ENCODE results near the gene IQCN. TPM values are rescaled to one million over a fixed set of nuclear protein-coding genes. Genes with fewer than 3 reads are reported as not detected.
"Not testable (repeated sequence)": the region's sequence is repeated elsewhere in the genome, so short reads cannot be mapped to it uniquely, and the experiment has no call there.

Gene IQCN
- total RNA-seq, 2 experiments from 2014 or later = 0.19 TPM; not detected in 1

GRCh38 chr19:18209912-18210311 lies 64.3 kb downstream of the IQCN start:
- H3K27ac Mint-ChIP-seq; DNase-seq; H3K36me3 Mint-ChIP-seq (ENCODE audit: low read depth); intact Hi-C loops (cut with micrococcal nuclease); H3K4me1 Mint-ChIP-seq (ENCODE audit: low read depth); H3K9me3 Mint-ChIP-seq; H3K4me3 Mint-ChIP-seq; H3K27me3 Mint-ChIP-seq (ENCODE audit: low read depth): not testable (repeated sequence)
- CTCF ChIA-PET = interaction anchor here (1.0 to 8.2 kb wide), 4 partner anchors 35 to 119 kb away, joined by 4 to 117 read pairs (median 4); a partner anchor contains a TSS

- Mint-ChIP-seq H3K9me3 (no peaks in the 10 kb centered on the region), H3K4me1 (ENCODE audit: low read depth) (peaks cover 9% of the 10 kb centered on the region), H3K36me3 (ENCODE audit: low read depth) (no peaks in the 10 kb centered on the region), H3K4me3 (no peak overlapping the region), H3K27me3 (ENCODE audit: low read depth) (peaks cover 8% of the 10 kb centered on the region), H3K27ac (no peak overlapping the region)
- peak; percentile 63 for DNase-seq
- CTCF ChIA-PET = interaction anchor here (0.6 to 8.2 kb wide), 11 partner anchors 16 to 208 kb away, joined by 3 to 117 read pairs (median 4); a partner anchor contains a TSS
- intact Hi-C loops (cut with micrococcal nuclease) = loop anchor here (1.0 kb wide), 1 partner anchor 44 kb away; no protein-coding TSS in a partner anchor
Observed at GRCh38 chr19:18208098-18208951, 65.9 kb downstream of the IQCN start.

Small RNAs within 50 kb of the gene (microRNA-seq; reads per million reads assigned to microRNA genes)
- gene MIR3188 (ENCODE audit: borderline microRNAs expressed, borderline replicate concordance) = 10.4 reads per million, percentile 23 among the genes with 10 or more reads in this experiment

Other genes with a start within 250 kb of the IQCN start
- 10 to 100 TPM; 10.1 to 14.4 TPM for gene IL12RB1, start 187.5 kb downstream of the IQCN start, total RNA-seq
- gene MAST3, start 176.7 kb downstream of the IQCN start, total RNA-seq = 10 to 100 TPM; 12.8 to 13.5 TPM
- gene PIK3R2, start 121.3 kb downstream of the IQCN start, total RNA-seq = 10 to 100 TPM; 16.1 to 16.3 TPM
- gene IFI30, start 100.6 kb downstream of the IQCN start, total RNA-seq = 10 to 100 TPM; 19.0 to 20.8 TPM
- gene MPV17L2, start 81.2 kb downstream of the IQCN start, total RNA-seq = 1 to 10 TPM; 6.3 to 6.5 TPM
- 1 to 10 TPM; 3.8 to 6.0 TPM for gene RAB3A, start 70.4 kb downstream of the IQCN start, total RNA-seq
- under 1 TPM in 1 of 2 experiments, not detected in 1; 0.10 TPM for gene PDE4C, start 48.0 kb downstream of the IQCN start, total RNA-seq
- 100 to 1,000 TPM in 1 of 2 experiments, 10 to 100 TPM in 1; 87.9 to 105 TPM for gene JUND, start 7.2 kb upstream of the IQCN start, total RNA-seq
- gene LSM4, start 48.6 kb upstream of the IQCN start, total RNA-seq = 100 to 1,000 TPM; 439 to 451 TPM
- gene PGPEP1, start 66.1 kb upstream of the IQCN start, total RNA-seq = 10 to 100 TPM; 14.4 to 15.6 TPM
- gene GDF15, start 111.7 kb upstream of the IQCN start, total RNA-seq = under 1 TPM in 1 of 2 experiments, not detected in 1; 0.20 TPM
- gene LRRC25, start 123.2 kb upstream of the IQCN start, total RNA-seq = not detected
- gene SSBP4, start 144.9 kb upstream of the IQCN start, total RNA-seq = 10 to 100 TPM; 62.6 to 71.4 TPM
- gene ISYNA1, start 163.7 kb upstream of the IQCN start, total RNA-seq = 10 to 100 TPM; 12.3 to 14.3 TPM
- 10 to 100 TPM; 14.1 TPM for gene ELL, start 247.6 kb upstream of the IQCN start, total RNA-seq